GM12892 (cell line): ENCODE measurements around the gene TMEM260.

Source experiments
- POLR2A ChIP-seq: IDR thresholded peaks from 2 replicates; pipeline ENCODE4 v1.6.1; 2011; ENCODE audit warnings: low read depth, low read length, control low read depth
- TAF1 ChIP-seq: IDR thresholded peaks from 2 replicates; pipeline ENCODE4 v1.6.1; 2011; ENCODE audit warnings: low read depth, mild to moderate bottlenecking, control low read depth, low read length, borderline replicate concordance

GRCh38 chr14:56543436-56543835 lies 36.2 kb upstream of the TMEM260 start:
- TF ChIP-seq POLR2A (no peak), TAF1 (no peak)
